NAMALWA (cell line): Measurements from ENCODE around the gene SPEM2.

ENCODE experiments used
- DNase-seq: peaks from one replicate; pipeline ENCODE4 v3.0.0-alpha.2; 2015; ENCODE audit warnings: low spot score

Gene SPEM2

GRCh38 chr17:7421186-7421585 lies 4.2 kb upstream of the SPEM2 start:
- no peak for DNase-seq

- DNase-seq = no peak
These were observed 1.7 kb upstream of the SPEM2 start for GRCh38 chr17:7423679-7424078.

GRCh38 chr17:7425756-7426155 lies 340 bp downstream of the SPEM2 start:
- no peak for DNase-seq

- DNase-seq = no peak
These were observed 917 bp downstream of the SPEM2 start for GRCh38 chr17:7426203-7426863.

GRCh38 chr17:7426896-7427489 lies 1.6 kb downstream of the SPEM2 start:
- no peak for DNase-seq

- no peak for DNase-seq
These were observed 2.1 kb downstream of the SPEM2 start for GRCh38 chr17:7427549-7427948.

- DNase-seq = no peak
These were observed 3.1 kb downstream of the SPEM2 start, which contains the start of gene SPEM3 for GRCh38 chr17:7428557-7428956. TSS of gene SPEM3 (plus strand) at chr17:7428857. CDS start at chr17:7428903, 46 bp downstream.

GRCh38 chr17:7429722-7430121 lies 4.3 kb downstream of the SPEM2 start:
- DNase-seq = no peak

GRCh38 chr17:7431231-7431630 lies 5.8 kb downstream of the SPEM2 start:
- DNase-seq = no peak

- no peak for DNase-seq
These were observed 6.9 kb downstream of the SPEM2 start for GRCh38 chr17:7432296-7432695.

- DNase-seq = no peak
These were observed 10.5 kb downstream of the SPEM2 start for GRCh38 chr17:7435676-7436555.

GRCh38 chr17:7436556-7437368 lies 11.3 kb downstream of the SPEM2 start:
- peak; percentile 72 for DNase-seq

- no peak for DNase-seq
These were observed 12.0 kb downstream of the SPEM2 start for GRCh38 chr17:7437369-7437863.

- no peak for DNase-seq
These were observed 12.7 kb downstream of the SPEM2 start for GRCh38 chr17:7437950-7438614.

GRCh38 chr17:7438656-7439460 lies 13.4 kb downstream of the SPEM2 start:
- no peak for DNase-seq

GRCh38 chr17:7439462-7440112 lies 14.2 kb downstream of the SPEM2 start, which contains the start of gene FGF11:
TSS of gene FGF11 (plus strand) at chr17:7439512. CDS start at chr17:7439621, 109 bp downstream.
- no peak for DNase-seq

- DNase-seq = peak; percentile 31
These were observed 14.9 kb downstream of the SPEM2 start for GRCh38 chr17:7440113-7440833.

- DNase-seq = no peak
These were observed 15.4 kb downstream of the SPEM2 start for GRCh38 chr17:7440834-7441195.

- DNase-seq = no peak
These were observed 15.8 kb downstream of the SPEM2 start for GRCh38 chr17:7441266-7441665.
